ENCODE results near the gene ZG16B.

Gene ZG16B

GRCh38 chr16:2845116-2845515 lies 15.0 kb downstream of the ZG16B start:
- no peak for DNase-seq (ENCODE audit: low read depth in 3 of 3)

- DNase-seq (ENCODE audit: low read depth in 3 of 3): no peak
Measured at GRCh38 chr16:2846511-2847310, 16.6 kb downstream of the ZG16B start.

GRCh38 chr16:2848933-2849725 lies 19.0 kb downstream of the ZG16B start:
- no peak for DNase-seq (ENCODE audit: low read depth in 3 of 3)

GRCh38 chr16:2852003-2852730 lies 22.1 kb downstream of the ZG16B start:
- DNase-seq (ENCODE audit: low read depth in 3 of 3): no peak

- no peak for DNase-seq (ENCODE audit: low read depth in 3 of 3)
Measured at GRCh38 chr16:2852731-2853507, 22.8 kb downstream of the ZG16B start.

- no peak for DNase-seq (ENCODE audit: low read depth in 3 of 3)
Measured at GRCh38 chr16:2853531-2854073, 23.5 kb downstream of the ZG16B start.

- no peak for DNase-seq (ENCODE audit: low read depth in 3 of 3)
Measured at GRCh38 chr16:2854700-2855309, 24.7 kb downstream of the ZG16B start.

- DNase-seq (ENCODE audit: low read depth in 3 of 3): no peak
Measured at GRCh38 chr16:2855536-2855935, 25.4 kb downstream of the ZG16B start.

- DNase-seq (ENCODE audit: low read depth in 3 of 3): peak in 1 of 3 experiments; percentile 33
Measured at GRCh38 chr16:2856061-2856670, 26.1 kb downstream of the ZG16B start.

- DNase-seq (ENCODE audit: low read depth in 3 of 3): no peak
Measured at GRCh38 chr16:2856686-2857450, 26.8 kb downstream of the ZG16B start.

GRCh38 chr16:2857451-2858244 lies 27.5 kb downstream of the ZG16B start, which contains the start of gene PRSS22:
PRSS22 (minus strand) TSS chr16:2858170; CDS start chr16:2858104, 66 bp downstream.
- no peak for DNase-seq (ENCODE audit: low read depth in 3 of 3)

GRCh38 chr16:2858245-2859025 lies 28.3 kb downstream of the ZG16B start:
- DNase-seq (ENCODE audit: low read depth in 3 of 3): no peak

- DNase-seq (ENCODE audit: low read depth in 3 of 3): no peak
Measured at GRCh38 chr16:2859686-2860265, 29.7 kb downstream of the ZG16B start.

- DNase-seq (ENCODE audit: low read depth in 3 of 3): no peak
Measured at GRCh38 chr16:2860826-2861567, 30.9 kb downstream of the ZG16B start.

- DNase-seq (ENCODE audit: low read depth in 3 of 3): no peak
Measured at GRCh38 chr16:2865651-2866050, 35.5 kb downstream of the ZG16B start.

GRCh38 chr16:2866431-2866830 lies 36.3 kb downstream of the ZG16B start:
- DNase-seq (ENCODE audit: low read depth in 3 of 3): no peak

- DNase-seq (ENCODE audit: low read depth in 3 of 3): no peak
Measured at GRCh38 chr16:2867661-2867986, 37.5 kb downstream of the ZG16B start.

All from stimulated activated CD4-positive, alpha-beta T cell treated with anti-CD3 and anti-CD28 coated beads, TNF-alpha, amount 100 ng/mL, for 24 hours (primary cell).